ENCODE results near the gene GKN1. TPM values are rescaled to one million over a fixed set of nuclear protein-coding genes. Genes with fewer than 3 reads are reported as not detected.

Gene GKN1
- total RNA-seq, 2 experiments from 2014 or later, result not detected

DNA sequence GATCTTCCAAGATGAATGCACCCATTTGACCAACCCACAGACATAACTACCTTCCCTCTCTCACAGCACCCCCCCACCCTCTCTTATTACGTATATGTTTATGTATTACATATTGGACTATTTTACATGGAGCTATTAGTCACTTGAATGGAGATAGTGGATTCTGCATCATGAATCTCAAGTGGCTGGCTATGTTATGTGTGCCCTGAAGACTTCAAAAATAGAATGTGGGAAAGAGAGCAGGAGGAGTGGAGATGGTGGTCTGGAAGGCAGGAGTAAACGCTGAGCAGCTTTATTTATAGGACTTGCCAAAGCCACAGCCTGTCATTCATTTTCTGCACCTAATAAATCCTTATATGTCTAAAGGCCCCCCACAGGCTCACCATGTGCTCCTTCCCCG lies 43.4 kb downstream of the GKN1 start:
- H3K27ac Mint-ChIP-seq, result no peak overlapping the region

DNA sequence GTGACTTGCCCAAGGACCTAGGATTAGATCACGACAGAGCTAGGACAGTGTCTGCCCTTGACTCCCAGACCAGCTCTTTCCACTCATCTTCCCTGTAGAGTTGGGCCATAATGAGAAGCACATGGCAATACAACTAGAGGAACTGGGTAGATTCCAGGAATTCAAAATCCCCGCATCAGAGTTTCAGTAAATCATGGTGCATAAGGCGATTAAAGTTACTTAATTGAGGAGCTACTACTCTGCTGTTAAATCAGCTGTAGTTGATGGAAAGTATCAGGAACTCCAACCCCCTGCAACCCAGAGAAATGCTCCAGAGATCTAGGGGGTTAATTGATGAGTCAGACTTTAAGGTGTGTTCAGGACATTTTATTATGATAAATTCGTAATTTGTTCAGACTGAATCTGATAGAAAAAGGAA lies 44.3 kb downstream of the GKN1 start:
- H3K9me3 Mint-ChIP-seq, result no peaks in the 10 kb centered on the region
- ChIA-PET POLR2A (no interaction called here), CTCF (no interaction called here)
- Histone ChIP-seq H3K4me3 (ENCODE audit: low read length) (no peak overlapping the region), H3K9me3 (ENCODE audit: control insufficient read depth in 1 of 2, insufficient read depth in 1 of 2, low read length in 2 of 2) (no peaks in the 10 kb centered on the region), H3K27ac (ENCODE audit: low read depth in 1 of 2, low read length in 2 of 2) (no peak overlapping the region), H3K27me3 (ENCODE audit: control insufficient read depth in 1 of 2, insufficient read depth in 2 of 2, low read length in 2 of 2) (peaks cover 37 to 51% of the 10 kb centered on the region in 2 experiments), H3K4me1 (ENCODE audit: insufficient read depth, low read length) (peaks cover 7% of the 10 kb centered on the region), H3K36me3 (ENCODE audit: insufficient read depth, low read length) (no peaks in the 10 kb centered on the region)
- DNase-seq (no peak), ATAC-seq (ENCODE audit: poor library complexity) (no peak)
- intact Hi-C loops (cut with DNase I, micrococcal nuclease), result no loop called here
- H3K27me3 Mint-ChIP-seq, result peaks cover 72% of the 10 kb centered on the region
- TF ChIP-seq, protein P1, sequence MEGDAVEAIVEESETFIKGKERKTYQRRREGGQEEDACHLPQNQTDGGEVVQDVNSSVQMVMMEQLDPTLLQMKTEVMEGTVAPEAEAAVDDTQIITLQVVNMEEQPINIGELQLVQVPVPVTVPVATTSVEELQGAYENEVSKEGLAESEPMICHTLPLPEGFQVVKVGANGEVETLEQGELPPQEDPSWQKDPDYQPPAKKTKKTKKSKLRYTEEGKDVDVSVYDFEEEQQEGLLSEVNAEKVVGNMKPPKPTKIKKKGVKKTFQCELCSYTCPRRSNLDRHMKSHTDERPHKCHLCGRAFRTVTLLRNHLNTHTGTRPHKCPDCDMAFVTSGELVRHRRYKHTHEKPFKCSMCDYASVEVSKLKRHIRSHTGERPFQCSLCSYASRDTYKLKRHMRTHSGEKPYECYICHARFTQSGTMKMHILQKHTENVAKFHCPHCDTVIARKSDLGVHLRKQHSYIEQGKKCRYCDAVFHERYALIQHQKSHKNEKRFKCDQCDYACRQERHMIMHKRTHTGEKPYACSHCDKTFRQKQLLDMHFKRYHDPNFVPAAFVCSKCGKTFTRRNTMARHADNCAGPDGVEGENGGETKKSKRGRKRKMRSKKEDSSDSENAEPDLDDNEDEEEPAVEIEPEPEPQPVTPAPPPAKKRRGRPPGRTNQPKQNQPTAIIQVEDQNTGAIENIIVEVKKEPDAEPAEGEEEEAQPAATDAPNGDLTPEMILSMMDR (IDR thresholded peaks at IDR 0.05), result no peak
- no peak overlapping the region for H3K27ac Mint-ChIP-seq
- no peak overlapping the region for H3K4me3 Mint-ChIP-seq
- no peaks in the 10 kb centered on the region for H3K36me3 Mint-ChIP-seq (ENCODE audit: low read depth)
- peaks cover 7% of the 10 kb centered on the region for H3K4me1 Mint-ChIP-seq (ENCODE audit: low read depth)

More for the DNA sequence above, 43.4 kb downstream of the GKN1 start:
- ATAC-seq (ENCODE audit: poor library complexity), result no peak
- ChIA-PET CTCF (no interaction called here), POLR2A (interaction anchor here (0.6 kb wide), 1 partner anchor 225 kb away, joined by 3 read pairs; no protein-coding TSS in a partner anchor)
- DNase-seq, result no peak
- Mint-ChIP-seq H3K27me3 (peaks cover 77% of the 10 kb centered on the region), H3K9me3 (no peaks in the 10 kb centered on the region), H3K36me3 (ENCODE audit: low read depth) (no peaks in the 10 kb centered on the region), H3K4me1 (ENCODE audit: low read depth) (peaks cover 12% of the 10 kb centered on the region), H3K4me3 (no peak overlapping the region)
- intact Hi-C loops (cut with DNase I, micrococcal nuclease), result no loop called here
- Histone ChIP-seq H3K27ac (ENCODE audit: low read depth in 1 of 2, low read length in 2 of 2) (no peak overlapping the region), H3K27me3 (ENCODE audit: control insufficient read depth in 1 of 2, insufficient read depth in 2 of 2, low read length in 2 of 2) (peaks cover 46 to 58% of the 10 kb centered on the region in 2 experiments), H3K4me3 (ENCODE audit: low read length) (no peak overlapping the region), H3K9me3 (ENCODE audit: control insufficient read depth in 1 of 2, insufficient read depth in 1 of 2, low read length in 2 of 2) (peaks cover 0 to 6% of the 10 kb centered on the region in 2 experiments), H3K4me1 (ENCODE audit: insufficient read depth, low read length) (peaks cover 16% of the 10 kb centered on the region), H3K36me3 (ENCODE audit: insufficient read depth, low read length) (no peaks in the 10 kb centered on the region)
- TF ChIP-seq, protein P1 (IDR thresholded peaks at IDR 0.05), result no peak

DNA sequence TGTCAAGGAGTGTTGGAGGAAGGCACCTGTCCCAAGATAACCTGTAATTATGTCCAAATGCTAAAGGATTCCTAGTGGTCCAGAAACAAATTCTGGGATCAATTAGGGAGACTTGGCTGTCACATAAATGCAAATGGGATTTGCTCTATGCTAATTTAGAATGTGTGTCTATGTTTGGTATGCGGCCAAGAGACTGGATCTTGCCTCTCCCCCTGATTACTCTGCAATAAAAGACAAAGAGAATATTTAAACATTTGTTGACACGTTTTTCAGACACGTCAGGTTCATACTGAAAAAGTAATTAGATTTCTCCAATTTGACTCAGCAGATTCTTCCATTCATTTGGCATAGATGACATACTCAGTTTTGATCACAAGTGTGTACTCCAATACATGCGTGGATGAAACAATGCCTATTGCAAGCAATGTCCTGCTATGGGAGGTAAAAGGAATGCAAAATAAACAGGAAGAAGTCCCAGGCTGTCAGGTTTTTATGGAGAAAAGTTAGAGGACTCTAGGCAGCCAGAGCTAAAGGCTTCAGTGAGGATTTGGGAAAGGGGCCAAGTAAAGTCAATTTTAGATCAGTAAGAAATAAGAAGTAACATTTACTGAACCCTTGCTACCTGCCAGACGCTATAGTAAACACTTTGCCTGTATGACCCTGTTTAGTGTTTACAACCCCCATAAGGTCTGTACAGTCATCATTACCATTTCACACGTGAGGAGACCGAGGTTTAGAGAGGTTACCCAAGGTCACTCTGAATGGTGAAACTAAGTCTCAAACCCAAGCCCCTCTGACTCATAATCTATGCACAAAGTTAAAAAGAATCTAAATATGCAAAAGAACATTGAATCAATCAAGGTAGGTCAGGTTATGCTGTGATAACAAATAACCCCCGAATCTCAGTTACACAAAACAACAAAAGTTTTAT lies 46.3 kb downstream of the GKN1 start:
- intact Hi-C loops (cut with DNase I, micrococcal nuclease), result no loop called here
- H3K4me1 ChIP-seq (ENCODE audit: insufficient read depth, low read length), result no peaks in the 10 kb centered on the region
- ChIA-PET CTCF (no interaction called here), POLR2A (no interaction called here)
- peaks cover 56% of the 10 kb centered on the region for H3K27me3 Mint-ChIP-seq
- TF ChIP-seq, protein P1 (IDR thresholded peaks at IDR 0.05), result no peak
- H3K4me1 Mint-ChIP-seq (ENCODE audit: low read depth), result no peaks in the 10 kb centered on the region
- H3K27me3 ChIP-seq (ENCODE audit: control insufficient read depth in 1 of 2, insufficient read depth in 2 of 2, low read length in 2 of 2), result peaks cover 25 to 32% of the 10 kb centered on the region in 2 experiments
- H3K4me3 ChIP-seq (ENCODE audit: low read length), result no peak overlapping the region
- H3K36me3 ChIP-seq (ENCODE audit: insufficient read depth, low read length), result no peaks in the 10 kb centered on the region
- H3K27ac ChIP-seq (ENCODE audit: low read depth in 1 of 2, low read length in 2 of 2), result no peak overlapping the region
- no peaks in the 10 kb centered on the region for H3K36me3 Mint-ChIP-seq (ENCODE audit: low read depth)
- no peak for ATAC-seq (ENCODE audit: poor library complexity)
- no peak for DNase-seq
- H3K4me3 Mint-ChIP-seq, result no peak overlapping the region
- no peaks in the 10 kb centered on the region for H3K9me3 ChIP-seq (ENCODE audit: control insufficient read depth in 1 of 2, insufficient read depth in 1 of 2, low read length in 2 of 2)
- H3K27ac Mint-ChIP-seq, result no peak overlapping the region
- no peaks in the 10 kb centered on the region for H3K9me3 Mint-ChIP-seq

Data from CD4-positive, alpha-beta T cell (primary cell).